SK-N-DZ (cell line): ENCODE results near the gene SOX6.
A peak's percentile ranks its signal among the peaks of the same experiment; 100 is the strongest.

ENCODE experiments used
- DNase-seq: peaks from one replicate; pipeline ENCODE4 v3.0.0-alpha.2; 2015; ENCODE audit warnings: low spot score

Gene SOX6

GRCh38 chr11:15968461-15969130, 387.8 kb downstream of the SOX6 start:
- no peak for DNase-seq

- DNase-seq: no peak
These were observed 388.4 kb downstream of the SOX6 start for GRCh38 chr11:15967966-15968365.

GRCh38 chr11:15967166-15967565, 389.2 kb downstream of the SOX6 start:
- DNase-seq: no peak

- DNase-seq: no peak
These were observed 390.6 kb downstream of the SOX6 start for GRCh38 chr11:15965562-15966250.

- no peak for DNase-seq
These were observed 393.1 kb downstream of the SOX6 start for GRCh38 chr11:15963266-15963665.

GRCh38 chr11:15958910-15959309, 397.4 kb downstream of the SOX6 start:
- no peak for DNase-seq

GRCh38 chr11:15957234-15957633, 399.1 kb downstream of the SOX6 start:
- no peak for DNase-seq

- no peak for DNase-seq
These were observed 400.0 kb downstream of the SOX6 start for GRCh38 chr11:15956302-15956701.

- no peak for DNase-seq
These were observed 400.8 kb downstream of the SOX6 start for GRCh38 chr11:15955595-15955994.

GRCh38 chr11:15947681-15948648, 408.4 kb downstream of the SOX6 start:
- no peak for DNase-seq

GRCh38 chr11:15945726-15946125, 410.6 kb downstream of the SOX6 start:
- DNase-seq: no peak

- no peak for DNase-seq
These were observed 411.9 kb downstream of the SOX6 start for GRCh38 chr11:15944460-15944859.

- no peak for DNase-seq
These were observed 412.7 kb downstream of the SOX6 start for GRCh38 chr11:15943418-15944197.

GRCh38 chr11:15942936-15943335, 413.4 kb downstream of the SOX6 start:
- no peak for DNase-seq

GRCh38 chr11:15942126-15942525, 414.2 kb downstream of the SOX6 start:
- no peak for DNase-seq

GRCh38 chr11:15941206-15941770, 415.1 kb downstream of the SOX6 start:
- peak; percentile 7 for DNase-seq

- no peak for DNase-seq
These were observed 415.7 kb downstream of the SOX6 start for GRCh38 chr11:15940462-15941205.

- DNase-seq: no peak
These were observed 417.4 kb downstream of the SOX6 start for GRCh38 chr11:15938983-15939382.

GRCh38 chr11:15938121-15938611, 418.2 kb downstream of the SOX6 start:
- DNase-seq: no peak

GRCh38 chr11:15937601-15938120, 418.7 kb downstream of the SOX6 start:
- DNase-seq: no peak
